Esophagus squamous epithelium (tissue), 4 donors: ENCODE data around the gene MTX2.

ENCODE experiments used
- POLR2A ChIP-seq, 4 donors: fragments of 450-650 bp; IDR thresholded peaks; one replicate each; pipeline ENCODE4 v1.6.1; 2017; ENCODE audit warnings: antibody characterized with exemption in 4 of 4, mild to moderate bottlenecking in 4 of 4, moderate library complexity in 3 of 4
- TF ChIP-seq, protein P1 (sequence below), 6 experiments: fragments of 450-650 bp in 4 of 6; fragments of 200-600 bp in 2 of 6; sonication (generic) in 2 of 6; IDR thresholded peaks; one replicate each; pipeline ENCODE4 v1.5.1; 2016 to 2019; ENCODE audit warnings: antibody characterized with exemption in 6 of 6, mild to moderate bottlenecking in 4 of 6, moderate library complexity in 4 of 6

- TF ChIP-seq, protein P1, sequence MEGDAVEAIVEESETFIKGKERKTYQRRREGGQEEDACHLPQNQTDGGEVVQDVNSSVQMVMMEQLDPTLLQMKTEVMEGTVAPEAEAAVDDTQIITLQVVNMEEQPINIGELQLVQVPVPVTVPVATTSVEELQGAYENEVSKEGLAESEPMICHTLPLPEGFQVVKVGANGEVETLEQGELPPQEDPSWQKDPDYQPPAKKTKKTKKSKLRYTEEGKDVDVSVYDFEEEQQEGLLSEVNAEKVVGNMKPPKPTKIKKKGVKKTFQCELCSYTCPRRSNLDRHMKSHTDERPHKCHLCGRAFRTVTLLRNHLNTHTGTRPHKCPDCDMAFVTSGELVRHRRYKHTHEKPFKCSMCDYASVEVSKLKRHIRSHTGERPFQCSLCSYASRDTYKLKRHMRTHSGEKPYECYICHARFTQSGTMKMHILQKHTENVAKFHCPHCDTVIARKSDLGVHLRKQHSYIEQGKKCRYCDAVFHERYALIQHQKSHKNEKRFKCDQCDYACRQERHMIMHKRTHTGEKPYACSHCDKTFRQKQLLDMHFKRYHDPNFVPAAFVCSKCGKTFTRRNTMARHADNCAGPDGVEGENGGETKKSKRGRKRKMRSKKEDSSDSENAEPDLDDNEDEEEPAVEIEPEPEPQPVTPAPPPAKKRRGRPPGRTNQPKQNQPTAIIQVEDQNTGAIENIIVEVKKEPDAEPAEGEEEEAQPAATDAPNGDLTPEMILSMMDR (IDR thresholded peaks at IDR 0.05), result no peak
- TF ChIP-seq POLR2A (IDR thresholded peaks at IDR 0.05), result no peak
These were observed 70.0 kb downstream of the MTX2 start for GRCh38 chr2:176339208-176339607.
